ENCODE measurements around the gene EXOC7. TPM values are rescaled to one million over a fixed set of nuclear protein-coding genes. Genes with fewer than 3 reads are reported as not detected.

The EXOC7 gene
- total RNA-seq, 1 experiment from 2014 or later: 114 TPM

- peak; percentile 96 for TF ChIP-seq SIN3A (IDR thresholded peaks at IDR 0.05; ENCODE audit: low read depth)
- TF ChIP-seq EZH2 (IDR thresholded peaks at IDR 0.05): no peak
- no peak for TF ChIP-seq EGR1 (IDR thresholded peaks at IDR 0.05; ENCODE audit: low read depth)
- TF ChIP-seq TCF7L2 (IDR thresholded peaks at IDR 0.05; ENCODE audit: borderline replicate concordance, extremely low read depth, insufficient read depth, insufficient read length): no peak
Observed at GRCh38 chr17:76072148-76072858, 31.3 kb downstream of the EXOC7 start, which contains the start of gene SRP68 (continued).

DNA sequence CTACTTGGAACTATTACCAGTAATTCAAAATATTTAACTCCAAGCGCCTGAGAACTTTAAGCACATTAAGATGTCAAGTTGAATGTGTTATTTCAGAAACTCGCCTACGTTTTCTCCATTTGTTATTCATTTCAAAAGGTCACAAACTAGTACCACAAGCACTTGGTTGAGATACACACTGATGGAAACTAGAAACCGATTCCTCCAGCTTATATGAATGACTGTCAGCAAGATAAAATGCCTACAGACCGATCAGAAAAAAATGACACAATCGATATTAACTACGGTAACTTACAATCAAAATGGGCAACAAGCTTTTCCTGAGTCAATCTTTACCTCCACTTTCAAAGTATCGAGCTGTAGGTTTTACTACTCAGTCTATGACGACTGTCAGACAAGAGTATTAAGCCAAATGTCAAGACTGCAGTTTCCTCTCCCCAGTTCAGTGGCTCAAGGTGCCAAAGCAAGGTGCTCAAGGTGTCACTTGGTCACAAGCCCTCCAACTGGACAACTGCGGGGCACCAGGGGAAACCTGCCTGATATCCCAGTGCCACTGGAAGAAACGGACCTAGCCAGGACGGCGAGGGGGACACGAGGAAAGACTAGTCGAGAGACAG lies 31.9 kb downstream of the EXOC7 start:
- ChIA-PET CTCF (interaction anchor here (0.6 to 1.3 kb wide), 2 partner anchors 18 to 45 kb away, joined by 3 to 4 read pairs; no protein-coding TSS in a partner anchor), POLR2A (interaction anchor here (1.0 to 1.2 kb wide), 5 partner anchors 10 to 52 kb away, joined by 3 to 5 read pairs (median 3); partner anchors contain the start of gene EVPL)
- no peak overlapping the region for H2AFZ ChIP-seq (ENCODE audit: low read depth, low read length, poor library complexity, severe bottlenecking)

More for the DNA sequence above, 31.9 kb downstream of the EXOC7 start:
- Histone ChIP-seq H3K9ac (ENCODE audit: low read length) (peak overlapping the region; percentile 78), H3K4me3 (replicated peaks in 1 of 2; ENCODE audit: low read depth in 1 of 2, low read length in 2 of 2) (peak overlapping the region; percentile 63 to 78), H3K9me3 (ENCODE audit: control insufficient read depth in 1 of 2, insufficient read depth in 1 of 2, low read depth in 1 of 2, low read length in 2 of 2) (no peaks in the 10 kb centered on the region), H4K20me1 (ENCODE audit: insufficient read depth) (no peaks in the 10 kb centered on the region; the same call in 1 of the 2 replicates), H3K36me3 (ENCODE audit: control insufficient read depth in 1 of 2, insufficient read depth in 2 of 2, low read length in 2 of 2) (peaks cover 15 to 21% of the 10 kb centered on the region in 2 experiments), H3K79me2 (ENCODE audit: insufficient read depth, low read length) (peaks cover 60% of the 10 kb centered on the region), H3K4me2 (ENCODE audit: low read length) (peak overlapping the region; percentile 89), H3K4me1 (ENCODE audit: control insufficient read depth in 1 of 2, insufficient read depth in 2 of 2, low read length in 2 of 2) (peaks cover 11 to 22% of the 10 kb centered on the region in 2 experiments), H3K27ac (ENCODE audit: low read depth, low read length) (peak overlapping the region; percentile 60), H3K27me3 (ENCODE audit: insufficient read depth, low read length) (no peaks in the 10 kb centered on the region), H3K9me2 (ENCODE audit: insufficient read depth) (no peaks in the 10 kb centered on the region)
- DNase-seq (ENCODE audit: low read depth, low spot score) (no peak), ATAC-seq (peak; percentile 20)
- BruUV-seq (replicated peaks): TSS peak; percentile 76
- TF ChIP-seq, protein P1, sequence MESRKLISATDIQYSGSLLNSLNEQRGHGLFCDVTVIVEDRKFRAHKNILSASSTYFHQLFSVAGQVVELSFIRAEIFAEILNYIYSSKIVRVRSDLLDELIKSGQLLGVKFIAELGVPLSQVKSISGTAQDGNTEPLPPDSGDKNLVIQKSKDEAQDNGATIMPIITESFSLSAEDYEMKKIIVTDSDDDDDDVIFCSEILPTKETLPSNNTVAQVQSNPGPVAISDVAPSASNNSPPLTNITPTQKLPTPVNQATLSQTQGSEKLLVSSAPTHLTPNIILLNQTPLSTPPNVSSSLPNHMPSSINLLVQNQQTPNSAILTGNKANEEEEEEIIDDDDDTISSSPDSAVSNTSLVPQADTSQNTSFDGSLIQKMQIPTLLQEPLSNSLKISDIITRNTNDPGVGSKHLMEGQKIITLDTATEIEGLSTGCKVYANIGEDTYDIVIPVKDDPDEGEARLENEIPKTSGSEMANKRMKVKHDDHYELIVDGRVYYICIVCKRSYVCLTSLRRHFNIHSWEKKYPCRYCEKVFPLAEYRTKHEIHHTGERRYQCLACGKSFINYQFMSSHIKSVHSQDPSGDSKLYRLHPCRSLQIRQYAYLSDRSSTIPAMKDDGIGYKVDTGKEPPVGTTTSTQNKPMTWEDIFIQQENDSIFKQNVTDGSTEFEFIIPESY (IDR thresholded peaks at IDR 0.05; ENCODE audit: extremely low read depth, insufficient replicate concordance, low read length): no peak
- no peak for TF ChIP-seq EGR1 (IDR thresholded peaks at IDR 0.05; ENCODE audit: low read depth)
- no peak for TF ChIP-seq SRF (IDR thresholded peaks at IDR 0.05; ENCODE audit: low read depth)
- TF ChIP-seq CEBPB (IDR thresholded peaks at IDR 0.05; ENCODE audit: low read depth): no peak
- no peak for TF ChIP-seq RAD21 (IDR thresholded peaks at IDR 0.05; ENCODE audit: low read depth)
- no peak for TF ChIP-seq POLR2AphosphoS5 (IDR thresholded peaks at IDR 0.05; ENCODE audit: low read depth, low read length)
- TF ChIP-seq SIN3A (IDR thresholded peaks at IDR 0.05; ENCODE audit: low read depth): no peak
- TF ChIP-seq, protein P2, sequence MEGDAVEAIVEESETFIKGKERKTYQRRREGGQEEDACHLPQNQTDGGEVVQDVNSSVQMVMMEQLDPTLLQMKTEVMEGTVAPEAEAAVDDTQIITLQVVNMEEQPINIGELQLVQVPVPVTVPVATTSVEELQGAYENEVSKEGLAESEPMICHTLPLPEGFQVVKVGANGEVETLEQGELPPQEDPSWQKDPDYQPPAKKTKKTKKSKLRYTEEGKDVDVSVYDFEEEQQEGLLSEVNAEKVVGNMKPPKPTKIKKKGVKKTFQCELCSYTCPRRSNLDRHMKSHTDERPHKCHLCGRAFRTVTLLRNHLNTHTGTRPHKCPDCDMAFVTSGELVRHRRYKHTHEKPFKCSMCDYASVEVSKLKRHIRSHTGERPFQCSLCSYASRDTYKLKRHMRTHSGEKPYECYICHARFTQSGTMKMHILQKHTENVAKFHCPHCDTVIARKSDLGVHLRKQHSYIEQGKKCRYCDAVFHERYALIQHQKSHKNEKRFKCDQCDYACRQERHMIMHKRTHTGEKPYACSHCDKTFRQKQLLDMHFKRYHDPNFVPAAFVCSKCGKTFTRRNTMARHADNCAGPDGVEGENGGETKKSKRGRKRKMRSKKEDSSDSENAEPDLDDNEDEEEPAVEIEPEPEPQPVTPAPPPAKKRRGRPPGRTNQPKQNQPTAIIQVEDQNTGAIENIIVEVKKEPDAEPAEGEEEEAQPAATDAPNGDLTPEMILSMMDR (IDR thresholded peaks at IDR 0.05 in 2 of 3, conservative IDR thresholded peaks at IDR 0.05 in 1 of 3; ENCODE audit: borderline replicate concordance in 1 of 3, insufficient read depth in 1 of 3, low read depth in 2 of 3, low read length in 2 of 3): no peak
- TF ChIP-seq POLR2A (IDR thresholded peaks at IDR 0.05; ENCODE audit: borderline replicate concordance, extremely low read depth, insufficient read depth, insufficient read length): no peak
- no peak for TF ChIP-seq ZFX (IDR thresholded peaks at IDR 0.05)
- no peak for TF ChIP-seq ATF3 (IDR thresholded peaks at IDR 0.05)
- RAD21 ChIA-PET (ENCODE audit: low non-redundant PET in 1 of 2, low total read pairs in 2 of 2, uncharacterized antibody in 2 of 2, unreplicated experiment in 2 of 2): no interaction called here
- intact Hi-C loops (cut with micrococcal nuclease): loop anchor here (1.0 to 5.0 kb wide), 3 partner anchors 17 to 57 kb away; partner anchors contain the start of gene EVPL
